Retinal pigment epithelial cell (primary cell): ENCODE measurements around the gene MCEE.

Experiments used
- DNase-seq: peaks from one replicate; pipeline ENCODE4 v3.0.0-alpha.2; 2010; ENCODE audit warnings: low read depth
- H3K4me3 ChIP-seq: 2 replicates; pipeline ENCODE4 v1.5.1; 2011; ENCODE audit warnings: mild to moderate bottlenecking, low read length, control low read depth, moderate library complexity
- TF ChIP-seq, protein P1 (sequence below): conservative IDR thresholded peaks from 2 replicates; pipeline ENCODE4 v1.5.1; 2011; ENCODE audit warnings: low read depth, low read length, control low read depth, inconsistent platforms

MCEE gene

DNA sequence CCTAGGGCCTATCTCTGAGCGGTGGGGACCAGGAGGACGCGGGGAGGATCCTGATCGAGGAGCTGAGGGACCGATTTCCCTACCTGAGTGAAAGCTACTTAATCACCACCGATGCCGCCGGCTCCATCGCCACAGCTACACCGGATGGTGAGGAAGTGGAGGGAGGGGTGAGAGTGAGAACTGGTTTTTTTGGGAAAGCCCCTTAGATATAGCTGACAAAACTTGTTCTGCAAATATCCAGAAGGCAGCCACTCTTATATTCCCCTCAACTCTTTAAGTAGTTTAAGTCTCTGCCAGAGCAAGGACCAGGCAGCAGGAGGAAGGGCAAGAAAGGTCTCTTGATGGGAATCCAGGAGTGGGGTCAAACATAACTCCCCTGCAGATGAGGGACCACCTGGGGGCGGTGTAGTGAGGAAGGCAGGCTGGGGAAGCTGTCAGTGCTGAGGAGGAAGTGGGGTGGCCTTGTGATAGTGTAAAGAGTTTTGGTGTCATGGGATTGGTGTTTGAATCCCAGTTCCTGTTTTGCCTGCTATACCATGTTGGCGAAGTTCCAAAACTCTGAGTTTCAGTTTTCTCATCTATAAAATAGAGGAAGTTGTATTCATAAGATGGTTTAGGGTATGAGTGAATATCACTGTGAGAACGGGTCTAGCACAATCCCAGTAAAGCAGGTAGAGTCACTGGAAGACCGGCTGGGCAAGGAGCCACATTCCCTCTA, 58.2 kb downstream of the MCEE start:
- no peak overlapping the region for H3K4me3 ChIP-seq
- TF ChIP-seq, protein P1, sequence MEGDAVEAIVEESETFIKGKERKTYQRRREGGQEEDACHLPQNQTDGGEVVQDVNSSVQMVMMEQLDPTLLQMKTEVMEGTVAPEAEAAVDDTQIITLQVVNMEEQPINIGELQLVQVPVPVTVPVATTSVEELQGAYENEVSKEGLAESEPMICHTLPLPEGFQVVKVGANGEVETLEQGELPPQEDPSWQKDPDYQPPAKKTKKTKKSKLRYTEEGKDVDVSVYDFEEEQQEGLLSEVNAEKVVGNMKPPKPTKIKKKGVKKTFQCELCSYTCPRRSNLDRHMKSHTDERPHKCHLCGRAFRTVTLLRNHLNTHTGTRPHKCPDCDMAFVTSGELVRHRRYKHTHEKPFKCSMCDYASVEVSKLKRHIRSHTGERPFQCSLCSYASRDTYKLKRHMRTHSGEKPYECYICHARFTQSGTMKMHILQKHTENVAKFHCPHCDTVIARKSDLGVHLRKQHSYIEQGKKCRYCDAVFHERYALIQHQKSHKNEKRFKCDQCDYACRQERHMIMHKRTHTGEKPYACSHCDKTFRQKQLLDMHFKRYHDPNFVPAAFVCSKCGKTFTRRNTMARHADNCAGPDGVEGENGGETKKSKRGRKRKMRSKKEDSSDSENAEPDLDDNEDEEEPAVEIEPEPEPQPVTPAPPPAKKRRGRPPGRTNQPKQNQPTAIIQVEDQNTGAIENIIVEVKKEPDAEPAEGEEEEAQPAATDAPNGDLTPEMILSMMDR, result peak; percentile 8
- DNase-seq, result no peak

DNA sequence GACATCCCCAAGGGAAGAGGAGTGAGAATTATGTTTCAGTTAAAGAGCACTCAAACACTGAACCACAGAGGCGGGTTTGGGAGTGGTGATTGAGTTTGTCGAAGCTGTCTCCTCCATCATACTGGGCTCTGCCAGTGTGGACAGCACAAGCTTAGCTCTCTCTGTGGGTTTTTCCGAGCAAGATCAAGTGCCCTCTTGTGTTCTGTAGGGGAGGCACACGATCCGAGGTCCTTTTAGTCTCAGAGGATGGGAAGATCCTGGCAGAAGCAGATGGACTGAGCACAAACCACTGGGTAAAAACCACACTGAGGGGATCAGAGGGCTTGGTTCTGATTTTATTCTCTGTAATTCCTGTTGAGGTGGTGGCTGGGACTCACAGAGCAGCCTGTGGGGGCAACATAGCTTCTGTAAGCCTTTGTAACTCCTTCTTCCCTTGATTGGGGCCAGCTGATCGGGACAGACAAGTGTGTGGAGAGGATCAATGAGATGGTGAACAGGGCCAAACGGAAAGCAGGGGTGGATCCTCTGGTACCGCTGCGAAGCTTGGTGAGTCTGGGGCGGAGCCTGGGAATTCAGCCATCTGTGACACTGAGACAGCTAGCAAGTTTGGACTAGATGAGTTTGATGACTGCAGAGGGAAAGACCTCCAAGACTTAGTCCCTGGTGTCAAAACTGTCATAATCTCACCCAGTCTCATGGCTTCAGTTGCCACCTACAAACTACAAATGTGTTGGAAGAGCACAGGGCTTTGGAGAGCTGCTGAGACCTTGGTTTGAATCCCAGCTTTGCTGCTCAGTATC, 59.5 kb downstream of the MCEE start:
- TF ChIP-seq, protein P1, result peak; percentile 54
- DNase-seq, result no peak
- no peak overlapping the region for H3K4me3 ChIP-seq

DNA sequence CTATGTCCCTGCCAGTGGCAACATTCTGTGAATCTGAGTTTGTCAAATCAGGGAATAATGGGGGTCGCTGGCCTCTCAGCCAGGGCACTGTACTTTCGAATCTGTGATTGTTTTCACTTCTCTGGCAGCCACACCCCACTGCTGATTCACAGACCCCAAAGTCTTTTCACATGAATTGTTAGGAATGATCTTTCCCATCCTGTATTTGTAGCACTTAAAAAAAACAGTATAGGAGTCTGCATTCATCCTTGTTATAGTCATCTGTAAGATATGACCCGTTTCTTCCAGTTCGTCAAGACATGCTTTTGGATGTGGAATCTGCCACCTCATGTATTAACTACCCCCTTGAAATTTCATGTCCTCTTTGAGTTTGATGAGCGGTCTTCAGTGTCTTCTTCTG, 60.7 kb downstream of the MCEE start:
- no peak for DNase-seq
- TF ChIP-seq, protein P1, result no peak
- peak overlapping the region; percentile 93 for H3K4me3 ChIP-seq

DNA sequence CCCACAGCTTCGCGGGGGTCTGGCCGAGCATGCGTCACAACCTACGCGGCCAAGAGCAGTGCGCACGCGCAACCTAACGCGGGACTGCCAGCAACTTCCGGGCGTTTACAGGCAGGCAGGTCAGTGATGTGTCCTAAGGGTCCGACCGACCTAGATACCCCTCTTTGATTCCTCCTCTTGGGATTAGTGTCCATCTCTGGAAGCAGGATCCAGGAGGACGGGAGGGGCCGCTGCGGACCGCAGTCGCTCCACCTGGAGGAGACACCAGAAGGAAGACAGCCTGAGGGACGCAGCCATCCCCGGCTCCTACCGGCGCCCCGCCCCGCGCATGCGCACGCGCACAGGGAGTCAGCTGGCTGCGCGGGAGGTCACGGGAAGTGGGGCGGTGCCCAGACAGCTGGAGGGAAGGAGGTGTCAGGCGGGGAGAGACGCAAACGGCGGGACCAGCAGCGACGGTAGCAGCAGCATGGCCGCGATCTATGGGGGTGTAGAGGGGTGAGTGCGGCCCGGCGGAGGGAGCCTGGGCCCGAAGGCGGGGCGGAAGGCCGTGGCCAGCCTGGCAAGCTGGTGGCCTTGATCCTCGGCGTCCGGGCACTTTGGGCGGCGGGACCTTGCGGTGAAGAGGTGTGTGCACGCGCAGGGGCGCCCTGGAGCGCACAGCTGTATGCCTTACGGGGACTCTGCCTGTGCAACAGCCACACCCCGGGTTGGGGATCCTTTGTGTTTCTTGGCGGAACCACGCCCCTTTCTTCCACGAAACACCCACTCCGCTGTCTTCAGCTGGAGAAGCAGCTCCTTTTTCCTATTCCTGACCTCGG, 61.6 kb downstream of the MCEE start, which contains the start of gene NAGK:
NAGK (plus strand) TSS at position 431 of the 818 bp plus-strand sequence; CDS start at position 467, 36 bp downstream.
- TF ChIP-seq, protein P1, result no peak
- peak within 1 kb of the TSS; percentile 93 for H3K4me3 ChIP-seq
- DNase-seq, result peak; percentile 66

DNA sequence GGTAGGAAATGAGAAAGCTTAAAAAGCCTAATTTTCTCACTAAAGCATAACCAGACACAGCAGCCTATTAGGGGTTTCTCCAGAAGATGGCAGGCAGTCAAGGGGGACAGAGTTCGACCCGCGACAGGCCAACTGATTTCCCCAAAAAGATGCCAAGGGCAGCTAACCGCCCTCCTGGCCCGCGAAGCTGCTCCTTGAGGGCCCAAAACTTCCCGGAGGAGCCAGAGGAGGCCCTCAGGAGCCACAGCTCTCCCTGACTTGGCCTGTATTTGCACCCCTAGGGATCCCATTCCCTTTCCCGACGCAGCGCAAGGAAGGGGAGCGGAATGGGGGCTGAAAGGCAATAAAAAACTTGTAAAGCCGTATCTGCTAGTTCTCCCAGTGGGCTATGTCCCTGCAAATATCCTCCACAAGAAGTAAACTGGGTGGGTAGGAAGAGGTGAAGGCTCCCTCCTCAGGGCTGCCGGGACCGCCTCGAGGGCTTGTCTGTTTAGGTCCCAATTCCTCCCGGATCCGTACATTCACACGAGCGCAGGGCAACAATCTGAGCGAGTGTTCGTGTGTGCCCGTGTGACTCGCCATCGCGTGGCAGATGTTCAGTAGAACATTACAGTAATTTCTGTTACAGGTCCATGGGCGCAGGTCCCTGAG, 62.3 kb downstream of the MCEE start:
- no peak for DNase-seq
- TF ChIP-seq, protein P1, result no peak
- H3K4me3 ChIP-seq, result peak overlapping the region; percentile 93

DNA sequence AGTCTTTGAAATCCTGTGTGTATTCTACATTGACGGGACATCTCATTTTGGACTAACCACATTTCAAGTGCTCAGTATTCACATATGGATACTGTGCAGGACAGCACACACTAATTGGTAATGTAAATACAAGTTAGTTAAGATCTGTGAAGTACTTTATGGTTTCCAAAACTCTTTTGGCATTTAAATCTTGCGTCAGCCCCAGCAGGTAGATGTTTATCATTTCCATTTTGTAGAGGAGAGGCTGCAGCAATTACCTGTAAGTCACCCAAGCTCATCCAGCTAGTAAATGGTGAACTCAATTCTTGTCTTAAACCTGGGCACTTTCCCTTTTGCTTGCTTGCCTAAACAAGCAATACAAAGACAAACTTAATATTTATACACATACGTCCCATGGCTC, 63.2 kb downstream of the MCEE start:
- TF ChIP-seq, protein P1, result no peak
- DNase-seq, result no peak
- H3K4me3 ChIP-seq, result no peak overlapping the region
